Measurements from ENCODE around the gene C19orf44. TPM values are rescaled to one million over a fixed set of nuclear protein-coding genes. Genes with fewer than 3 reads are reported as not detected.
A peak's percentile ranks its signal among the peaks of the same experiment; 100 is the strongest.
"Not testable (repeated sequence)": the region's sequence is repeated elsewhere in the genome, so short reads cannot be mapped to it uniquely, and the experiment has no call there.

The C19orf44 gene
- total RNA-seq, 1 donor from 2014 or later: 6.7 TPM

DNA sequence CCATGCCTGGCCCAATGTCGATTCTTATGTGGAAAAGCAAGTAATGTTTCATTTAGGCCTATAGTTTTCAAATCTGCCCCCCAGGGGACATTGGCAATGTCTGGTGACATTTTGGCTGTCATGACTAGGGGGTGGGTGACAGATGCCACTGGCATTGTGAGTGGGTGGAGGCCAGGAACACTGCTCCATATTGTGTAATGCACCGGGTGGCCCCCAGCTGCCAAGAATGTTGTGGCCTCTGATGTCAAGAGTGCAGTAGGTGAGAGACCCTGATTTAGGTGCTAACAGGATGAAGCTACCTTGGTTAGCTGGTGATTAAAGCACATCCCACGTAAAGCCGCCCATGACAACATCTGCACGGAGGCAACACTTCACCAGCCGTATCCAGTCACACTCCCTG is 10.8 kb downstream of the C19orf44 start:
- Histone ChIP-seq H3K9me3 (no peaks in the 10 kb centered on the region), H3K27me3 (no peaks in the 10 kb centered on the region), H3K36me3 (peaks cover 35% of the 10 kb centered on the region), H3K4me1 (peaks cover 5% of the 10 kb centered on the region), H3K4me3 (no peak overlapping the region), H3K27ac (no peak overlapping the region)
- TF ChIP-seq, protein P1, sequence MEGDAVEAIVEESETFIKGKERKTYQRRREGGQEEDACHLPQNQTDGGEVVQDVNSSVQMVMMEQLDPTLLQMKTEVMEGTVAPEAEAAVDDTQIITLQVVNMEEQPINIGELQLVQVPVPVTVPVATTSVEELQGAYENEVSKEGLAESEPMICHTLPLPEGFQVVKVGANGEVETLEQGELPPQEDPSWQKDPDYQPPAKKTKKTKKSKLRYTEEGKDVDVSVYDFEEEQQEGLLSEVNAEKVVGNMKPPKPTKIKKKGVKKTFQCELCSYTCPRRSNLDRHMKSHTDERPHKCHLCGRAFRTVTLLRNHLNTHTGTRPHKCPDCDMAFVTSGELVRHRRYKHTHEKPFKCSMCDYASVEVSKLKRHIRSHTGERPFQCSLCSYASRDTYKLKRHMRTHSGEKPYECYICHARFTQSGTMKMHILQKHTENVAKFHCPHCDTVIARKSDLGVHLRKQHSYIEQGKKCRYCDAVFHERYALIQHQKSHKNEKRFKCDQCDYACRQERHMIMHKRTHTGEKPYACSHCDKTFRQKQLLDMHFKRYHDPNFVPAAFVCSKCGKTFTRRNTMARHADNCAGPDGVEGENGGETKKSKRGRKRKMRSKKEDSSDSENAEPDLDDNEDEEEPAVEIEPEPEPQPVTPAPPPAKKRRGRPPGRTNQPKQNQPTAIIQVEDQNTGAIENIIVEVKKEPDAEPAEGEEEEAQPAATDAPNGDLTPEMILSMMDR (IDR thresholded peaks at IDR 0.05): no peak
- ATAC-seq: no peak
- DNase-seq: no peak
- intact Hi-C loops (cut with DNase I): no loop called here

DNA sequence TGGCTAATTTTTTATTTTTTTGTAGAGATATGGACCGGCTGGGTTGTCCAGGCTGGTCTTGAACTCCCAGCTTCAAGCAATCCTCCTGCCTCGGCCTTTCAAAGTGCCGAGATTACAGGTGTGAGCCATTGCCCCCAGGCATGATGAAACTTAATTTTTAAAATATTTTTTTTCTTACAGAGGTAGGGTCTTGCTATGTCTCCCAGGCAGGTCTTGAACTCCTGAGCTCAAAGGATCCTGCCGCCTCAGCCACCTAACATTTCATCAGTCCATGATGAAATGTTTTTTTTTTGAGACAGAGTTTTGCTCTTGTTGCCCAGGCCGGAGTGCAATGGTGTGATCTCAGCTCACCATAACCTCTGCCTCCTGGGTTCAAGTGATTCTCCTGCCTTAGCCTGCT is 12.4 kb downstream of the C19orf44 start:
- DNase-seq (no peak), ATAC-seq (no peak)
- no peaks in the 10 kb centered on the region for H3K9me3 ChIP-seq
- H3K27ac ChIP-seq: no peak overlapping the region
- no peaks in the 10 kb centered on the region for H3K27me3 ChIP-seq
- intact Hi-C loops (cut with DNase I): no loop called here
- peaks cover 32% of the 10 kb centered on the region for H3K36me3 ChIP-seq
- H3K4me3 ChIP-seq: no peak overlapping the region
- peaks cover 5% of the 10 kb centered on the region for H3K4me1 ChIP-seq
- TF ChIP-seq, protein P1 (IDR thresholded peaks at IDR 0.05): no peak

DNA sequence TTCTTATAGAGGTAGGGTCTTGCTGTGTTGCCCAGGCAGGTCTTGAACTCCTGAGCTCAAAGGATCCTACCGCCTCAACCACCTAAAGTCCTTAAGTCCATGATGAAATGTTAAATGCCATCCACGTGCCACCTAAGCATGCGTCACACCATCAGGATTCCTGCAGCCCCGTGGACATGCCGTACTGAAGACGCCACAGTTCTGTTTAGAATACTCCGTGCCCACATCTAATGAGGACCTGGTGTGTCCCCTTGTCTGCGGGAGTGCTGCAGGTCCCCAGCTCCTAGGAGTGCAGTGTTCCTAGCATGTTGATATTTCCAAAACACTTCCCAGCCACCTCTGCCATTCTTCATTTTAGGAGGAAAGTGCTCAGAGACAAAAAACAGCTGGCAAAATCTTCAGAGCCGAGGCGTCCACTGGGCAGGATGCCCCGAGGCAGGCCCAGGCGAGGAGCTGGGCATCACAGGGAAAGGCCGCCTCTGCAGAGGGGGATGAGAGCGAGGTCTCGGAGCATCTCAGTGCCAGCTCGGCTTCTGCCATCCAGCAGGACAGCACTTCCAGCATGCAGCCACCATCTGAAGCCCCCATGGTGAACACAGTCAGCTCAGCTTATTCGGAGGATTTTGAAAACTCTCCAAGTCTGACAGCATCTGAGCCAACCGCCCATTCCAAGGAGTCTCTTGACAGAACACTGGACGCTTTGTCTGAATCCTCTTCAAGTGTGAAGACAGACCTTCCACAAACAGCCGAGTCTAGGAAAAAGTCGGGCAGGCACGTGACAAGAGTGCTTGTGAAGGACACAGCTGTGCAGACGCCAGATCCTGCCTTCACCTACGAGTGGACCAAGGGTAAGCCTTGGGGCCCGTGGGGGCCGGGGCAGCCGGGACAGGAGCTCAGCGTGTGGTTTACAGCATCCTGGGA is 13.2 kb downstream of the C19orf44 start:
- Histone ChIP-seq H3K27me3 (no peaks in the 10 kb centered on the region), H3K36me3 (peaks cover 25% of the 10 kb centered on the region), H3K4me3 (no peak overlapping the region), H3K27ac (peak overlapping the region; percentile 65), H3K9me3 (no peaks in the 10 kb centered on the region), H3K4me1 (peaks cover 5% of the 10 kb centered on the region)
- peak; percentile 45 for ATAC-seq
- TF ChIP-seq, protein P1 (IDR thresholded peaks at IDR 0.05): no peak
- intact Hi-C loops (cut with DNase I): no loop called here
- DNase-seq: no peak

DNA sequence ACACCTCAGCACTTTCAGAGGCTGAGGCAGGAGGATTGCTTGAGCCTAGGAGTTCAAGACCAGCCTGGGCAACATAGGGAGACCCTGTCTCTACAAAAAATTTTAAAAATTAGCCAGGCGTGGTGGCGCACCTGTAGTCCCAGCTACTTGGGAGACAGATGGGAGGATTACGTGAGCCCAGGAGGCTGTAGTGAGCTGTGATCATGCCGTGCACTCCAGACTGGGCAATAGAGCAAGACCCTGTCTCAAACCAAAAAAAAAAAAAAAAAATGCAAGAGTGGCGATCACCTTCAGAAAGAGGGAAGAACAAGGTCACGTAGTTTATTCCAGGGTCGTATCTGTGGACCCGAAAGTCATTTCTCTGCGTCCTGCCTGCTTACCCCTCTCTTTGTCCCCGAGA is 16.4 kb downstream of the C19orf44 start:
- H3K9me3 ChIP-seq; H3K4me3 ChIP-seq; ATAC-seq; H3K27me3 ChIP-seq; H3K4me1 ChIP-seq; DNase-seq; H3K27ac ChIP-seq; intact Hi-C loops (cut with DNase I): not testable (repeated sequence)
- peaks cover 42% of the 10 kb centered on the region for H3K36me3 ChIP-seq

DNA sequence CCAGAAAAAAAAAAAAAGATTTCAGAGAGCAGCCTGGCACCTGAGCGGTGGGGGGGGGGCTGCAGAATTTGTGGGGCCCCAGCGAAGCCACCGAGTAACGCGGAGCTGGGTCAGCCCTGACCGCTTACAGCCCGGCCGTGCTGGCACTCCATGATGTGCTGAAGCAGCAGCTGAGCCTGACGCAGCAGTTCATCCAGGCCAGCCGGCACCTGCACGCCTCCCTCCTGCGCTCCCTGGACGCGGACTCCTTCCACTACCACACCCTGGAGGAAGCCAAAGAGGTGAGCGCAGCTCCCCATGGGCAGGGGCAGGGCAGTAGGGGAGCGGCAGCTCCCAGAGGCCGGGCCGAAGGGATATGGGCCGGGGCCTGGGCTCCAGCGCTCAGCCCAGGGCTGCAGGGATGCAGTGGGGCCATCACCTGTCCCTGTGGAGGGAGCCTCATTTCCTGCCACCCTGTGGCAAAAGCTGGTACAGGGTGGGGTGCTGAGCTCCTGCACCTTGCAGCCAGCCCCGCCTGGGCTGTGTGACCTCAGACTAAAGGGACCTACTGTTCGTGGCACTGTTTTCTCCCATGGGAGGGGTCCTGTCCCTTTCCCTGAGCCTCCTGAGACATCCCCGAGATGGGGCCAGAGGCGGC is 18.3 kb downstream of the C19orf44 start:
- Histone ChIP-seq H3K9me3 (no peaks in the 10 kb centered on the region), H3K4me3 (no peak overlapping the region), H3K27ac (no peak overlapping the region), H3K27me3 (no peaks in the 10 kb centered on the region), H3K4me1 (no peaks in the 10 kb centered on the region), H3K36me3 (peaks cover 58% of the 10 kb centered on the region)
- intact Hi-C loops (cut with DNase I): no loop called here
- TF ChIP-seq, protein P1 (IDR thresholded peaks at IDR 0.05): no peak
- ATAC-seq (peak; percentile 17), DNase-seq (no peak)

DNA sequence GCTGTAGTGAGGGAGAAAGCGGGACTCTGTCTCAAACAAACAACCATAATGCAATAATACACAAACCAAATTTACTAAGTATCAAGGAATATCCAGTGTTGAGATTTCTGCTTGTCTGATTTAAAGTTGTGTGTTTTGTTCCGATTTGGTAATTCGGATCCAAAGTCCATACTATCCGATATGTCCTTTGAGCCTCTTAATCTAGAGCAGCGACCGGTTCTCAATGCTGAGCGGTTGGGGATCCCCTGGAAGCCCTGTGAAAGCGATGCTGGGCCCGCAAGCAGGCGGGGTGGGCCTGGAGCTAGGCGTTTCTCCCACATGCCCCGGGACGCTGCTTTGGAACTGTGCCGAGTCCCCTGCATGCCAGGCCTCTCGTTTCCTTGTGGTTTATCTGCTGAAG is 20.2 kb downstream of the C19orf44 start:
- H3K36me3 ChIP-seq: peaks cover 68% of the 10 kb centered on the region
- no peak overlapping the region for H3K4me3 ChIP-seq
- DNase-seq (no peak), ATAC-seq (no peak)
- no peak overlapping the region for H3K27ac ChIP-seq
- H3K27me3 ChIP-seq: no peaks in the 10 kb centered on the region
- intact Hi-C loops (cut with DNase I): no loop called here
- H3K9me3 ChIP-seq: no peaks in the 10 kb centered on the region
- H3K4me1 ChIP-seq: no peaks in the 10 kb centered on the region
- TF ChIP-seq, protein P1 (IDR thresholded peaks at IDR 0.05): no peak
